HG02642 (cell line): ENCODE results near the gene MYCL.

ENCODE experiments used
- ATAC-seq: cut with Tn5 transposase; IDR thresholded peaks from one replicate; pipeline ENCODE4 v1.9.1; 2021; ENCODE audit warnings: mild to moderate bottlenecking; ENCODE audit not compliant: unreplicated experiment, poor library complexity

MYCL gene, protein sequence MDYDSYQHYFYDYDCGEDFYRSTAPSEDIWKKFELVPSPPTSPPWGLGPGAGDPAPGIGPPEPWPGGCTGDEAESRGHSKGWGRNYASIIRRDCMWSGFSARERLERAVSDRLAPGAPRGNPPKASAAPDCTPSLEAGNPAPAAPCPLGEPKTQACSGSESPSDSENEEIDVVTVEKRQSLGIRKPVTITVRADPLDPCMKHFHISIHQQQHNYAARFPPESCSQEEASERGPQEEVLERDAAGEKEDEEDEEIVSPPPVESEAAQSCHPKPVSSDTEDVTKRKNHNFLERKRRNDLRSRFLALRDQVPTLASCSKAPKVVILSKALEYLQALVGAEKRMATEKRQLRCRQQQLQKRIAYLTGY

DNA sequence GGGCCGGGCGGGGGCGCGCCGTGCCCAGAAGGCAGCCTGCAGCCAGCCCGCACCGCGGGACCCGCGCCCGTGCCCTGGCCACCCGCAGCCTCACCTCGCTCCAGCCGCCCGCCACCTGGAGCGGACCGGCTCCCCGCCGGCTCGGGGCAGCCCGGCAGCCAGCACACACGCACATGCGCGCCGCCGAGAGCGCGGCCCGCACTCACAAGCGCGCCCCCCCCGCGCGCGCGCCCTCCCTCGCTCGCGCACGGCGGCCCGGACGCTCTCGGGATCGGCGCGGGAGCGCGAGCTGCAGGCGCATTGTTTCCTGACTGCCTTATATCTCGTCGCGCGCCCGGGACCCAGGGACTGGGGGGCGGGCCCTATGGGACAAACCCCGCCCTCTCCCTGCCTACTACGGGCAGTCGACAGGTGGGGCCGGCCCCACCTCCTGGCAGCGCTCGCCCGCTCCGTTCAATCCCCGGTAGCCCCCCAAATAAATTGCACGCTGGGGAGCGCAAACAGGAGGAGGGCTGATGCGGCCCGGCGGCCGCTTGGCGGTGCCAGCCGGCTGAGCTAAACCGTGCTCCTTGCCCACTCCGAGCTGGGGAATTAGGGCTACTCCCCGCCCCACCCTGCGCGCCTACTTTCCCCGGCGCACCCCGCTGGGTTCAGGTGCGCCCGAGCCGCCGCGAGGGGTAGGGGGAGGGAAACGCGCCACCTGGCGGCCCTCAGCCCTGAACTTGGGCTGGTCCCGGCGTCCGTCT lies at the start of gene MYCL:
MYCL (minus strand) TSS at position 204 of the 746 bp plus-strand sequence. CDS start 483 bp downstream, outside the sequence.
- ATAC-seq, result peak; percentile 77

DNA sequence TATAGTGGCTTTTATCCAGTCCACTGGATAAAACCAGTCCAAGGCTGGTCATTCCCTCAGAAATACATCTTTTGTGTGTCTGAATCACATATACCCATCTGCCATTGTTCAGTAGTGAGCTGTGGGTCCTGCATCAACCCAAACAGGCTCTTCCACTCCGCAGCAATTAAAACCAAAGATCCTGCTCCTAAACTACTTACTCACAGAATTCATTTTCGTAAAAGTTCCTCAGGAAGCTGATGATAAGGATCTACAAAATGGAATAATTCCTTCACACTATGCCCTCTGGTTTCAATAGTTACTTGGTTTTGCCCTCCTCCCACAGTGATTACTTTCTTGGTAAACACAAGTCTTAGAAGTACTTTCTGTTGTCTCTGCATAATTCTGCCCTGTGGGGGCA lies 48.2 kb upstream of the MYCL start:
- no peak for ATAC-seq

DNA sequence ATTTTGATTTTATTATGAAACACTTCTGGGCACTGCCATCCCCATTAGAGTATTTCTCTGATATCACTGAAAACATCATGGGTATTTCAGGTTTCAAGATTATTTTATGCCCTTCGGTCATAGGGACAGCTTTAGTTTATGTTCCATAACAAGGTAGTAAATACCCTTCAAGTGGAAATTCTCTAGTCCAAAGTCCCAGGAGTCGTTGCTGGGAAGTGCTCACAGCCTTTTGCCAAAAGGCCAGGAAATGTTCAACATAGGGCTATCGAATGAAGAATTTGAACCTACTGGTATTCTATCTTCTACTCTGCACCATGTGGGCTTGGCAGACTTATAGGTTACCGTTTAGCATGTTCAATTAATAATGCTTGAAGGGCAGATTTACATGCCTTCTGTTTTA lies 45.5 kb upstream of the MYCL start:
- ATAC-seq, result no peak

DNA sequence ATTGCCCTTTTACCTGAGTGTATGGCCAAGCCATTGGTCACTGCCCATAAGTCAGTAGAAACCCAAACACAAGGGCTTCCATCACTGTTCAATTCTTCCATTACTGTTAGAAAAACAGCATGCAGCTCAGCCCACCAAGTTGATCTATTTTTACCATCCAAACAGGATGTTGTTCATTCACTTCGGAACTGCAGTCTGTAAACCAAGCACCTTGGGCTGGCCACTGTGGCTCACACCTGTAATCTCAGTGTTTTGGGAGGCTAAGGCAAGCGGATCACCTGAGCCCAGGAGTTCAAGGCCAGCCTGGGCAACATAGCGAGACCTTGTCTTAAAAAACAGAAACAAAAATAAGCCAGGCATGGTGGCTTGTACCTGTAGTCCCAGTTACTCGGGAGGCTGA lies 44.5 kb upstream of the MYCL start:
- no peak for ATAC-seq

DNA sequence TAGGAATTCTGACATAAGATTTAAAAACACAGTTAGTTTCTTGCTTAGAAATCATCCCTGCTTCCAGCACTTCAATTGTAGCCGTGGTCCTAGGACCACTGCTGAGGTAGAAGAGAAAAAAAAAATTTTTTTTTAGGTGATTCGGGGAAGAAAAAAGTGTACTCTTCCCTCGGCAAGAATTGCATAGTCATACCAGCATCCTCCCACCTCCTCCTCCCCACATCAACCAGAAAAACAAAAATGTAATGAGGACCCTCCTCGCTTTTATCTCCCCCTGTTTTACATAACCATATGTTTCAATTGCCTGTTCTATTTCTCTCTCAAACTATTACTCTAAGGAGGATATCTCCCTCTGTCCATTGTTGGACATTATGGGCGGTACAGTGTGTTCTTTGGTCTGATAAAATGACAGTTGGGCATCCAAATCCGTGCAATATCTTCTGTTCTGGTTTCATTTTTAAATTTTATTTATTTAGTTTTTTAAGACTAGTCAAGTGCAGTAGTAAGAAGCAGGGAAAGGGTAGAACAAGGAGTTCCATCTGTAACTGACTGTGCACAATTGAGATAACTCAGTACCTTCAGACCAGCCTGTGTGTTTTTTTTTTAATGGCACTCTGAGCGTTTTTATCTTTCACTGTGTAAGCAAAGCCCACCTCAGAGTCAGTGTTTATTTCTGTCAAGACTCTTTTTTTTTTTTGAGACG lies 42.8 kb upstream of the MYCL start:
- no peak for ATAC-seq

DNA sequence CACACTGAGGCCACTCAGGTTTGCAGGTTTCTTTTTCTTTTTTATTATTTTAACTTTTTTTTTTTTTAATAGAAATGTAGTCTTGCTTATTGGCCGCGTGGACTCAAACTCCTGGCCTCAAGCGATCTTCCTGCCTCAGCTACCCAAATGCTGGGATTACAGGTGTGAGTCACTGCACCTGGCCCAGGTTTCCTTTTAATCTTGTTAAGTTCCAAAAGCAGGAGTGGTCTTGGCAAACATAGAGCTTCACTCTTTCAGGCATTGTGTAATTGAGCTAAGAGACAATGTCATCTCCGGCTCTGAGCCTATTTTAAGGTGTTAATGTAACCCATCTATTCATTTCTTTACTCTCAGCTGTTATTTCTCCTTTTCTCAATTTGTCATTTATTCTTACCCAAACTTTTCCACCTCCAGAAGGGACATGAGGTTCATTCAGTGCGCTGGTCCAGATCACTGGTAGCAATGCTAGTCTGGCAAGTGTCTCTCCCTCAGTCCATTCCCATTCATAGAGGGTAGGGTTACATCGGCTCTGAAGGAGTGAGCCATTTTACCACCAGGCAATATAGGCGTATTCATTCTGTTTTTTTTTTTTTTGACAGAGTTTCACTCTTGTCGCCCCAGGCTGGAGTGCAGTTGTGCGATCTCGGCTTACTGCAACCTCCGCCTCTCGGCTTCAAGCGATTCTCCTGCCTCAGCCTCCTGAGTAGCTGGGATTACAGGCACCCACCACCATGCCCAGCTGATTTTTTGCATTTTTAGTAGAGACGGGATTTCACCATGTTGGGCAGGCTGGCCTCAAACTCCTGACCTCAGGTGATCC lies 42.0 kb upstream of the MYCL start:
- no peak for ATAC-seq

DNA sequence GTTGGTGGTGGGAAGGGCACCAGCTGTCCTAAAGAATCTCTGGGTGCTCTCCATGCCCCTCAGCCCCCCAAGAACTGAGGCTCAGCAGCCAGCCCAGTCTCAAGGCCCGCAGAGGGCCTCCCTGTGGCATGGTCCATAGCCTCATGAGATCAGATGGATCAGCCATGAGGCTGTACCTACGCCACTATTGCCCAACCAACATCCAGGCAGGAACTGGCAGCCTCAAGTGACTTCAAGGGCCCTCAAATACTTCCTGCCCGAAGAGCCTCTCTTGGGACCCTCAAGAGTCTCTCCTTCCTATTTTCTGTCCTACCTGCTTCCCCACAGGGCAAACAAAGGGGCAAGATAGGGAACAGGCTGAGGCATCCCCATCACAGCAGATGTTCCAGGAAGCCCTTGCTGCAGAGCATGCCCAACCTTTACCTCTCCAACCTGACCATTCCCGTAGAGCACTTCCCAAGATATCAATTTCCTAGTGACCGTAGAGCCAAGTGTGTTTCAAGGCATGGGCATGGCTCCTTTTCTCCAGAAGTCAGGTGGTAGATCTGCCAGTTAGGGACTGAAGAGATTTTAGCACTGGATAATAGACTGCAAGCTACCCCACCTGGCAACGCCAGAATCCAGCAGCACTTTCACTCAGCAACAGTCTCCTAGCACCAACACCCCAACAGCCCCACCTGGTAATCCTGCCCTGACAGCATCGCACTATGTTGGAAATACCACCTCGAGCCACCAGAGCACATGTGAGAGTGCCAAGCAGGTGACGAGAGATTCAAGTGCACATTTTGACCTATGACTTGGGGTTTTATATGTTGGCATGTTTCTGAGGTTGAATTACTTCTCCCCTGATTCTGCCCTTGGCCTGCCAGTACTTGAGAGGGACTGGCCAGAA lies 39.5 kb upstream of the MYCL start:
- ATAC-seq, result no peak

DNA sequence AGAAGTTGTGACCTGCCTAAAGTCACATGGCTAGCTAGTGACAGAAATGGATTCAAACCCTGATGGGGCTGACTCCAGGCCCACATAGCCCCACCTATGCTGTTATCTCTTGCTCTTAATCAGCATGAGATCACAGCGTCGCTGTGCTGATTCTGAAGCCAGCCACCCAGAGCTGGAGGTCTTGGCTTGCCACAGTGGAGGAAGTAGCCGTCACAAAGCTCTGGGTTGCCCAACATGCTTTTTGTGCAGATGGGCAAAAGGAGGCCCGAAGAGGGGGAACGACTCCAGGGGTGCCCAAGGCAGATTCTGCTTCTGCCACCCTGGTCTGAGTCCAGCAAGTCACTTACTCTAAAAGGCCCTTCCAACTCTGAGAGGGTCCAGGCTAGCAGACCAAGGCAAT lies 38.5 kb upstream of the MYCL start:
- ATAC-seq, result no peak

DNA sequence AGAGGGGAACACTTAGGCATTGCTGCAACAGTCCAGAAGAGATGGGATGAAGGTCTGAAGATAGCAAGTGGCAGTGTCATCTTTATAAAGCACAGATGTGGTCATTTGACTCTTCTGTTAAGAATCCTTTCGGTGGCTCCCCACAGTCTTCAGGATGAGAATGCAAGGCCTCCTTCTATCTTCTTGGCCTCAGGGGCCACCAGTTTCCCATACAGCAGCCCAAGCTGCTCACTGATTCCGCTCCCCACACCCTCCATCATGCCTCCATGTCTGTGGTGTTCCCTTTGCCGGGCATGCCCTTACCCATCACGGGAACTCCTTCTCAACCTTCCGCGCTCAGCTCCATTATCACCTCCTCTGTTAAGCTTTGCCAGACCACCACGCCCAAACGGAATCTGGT lies 37.1 kb upstream of the MYCL start:
- ATAC-seq, result no peak

DNA sequence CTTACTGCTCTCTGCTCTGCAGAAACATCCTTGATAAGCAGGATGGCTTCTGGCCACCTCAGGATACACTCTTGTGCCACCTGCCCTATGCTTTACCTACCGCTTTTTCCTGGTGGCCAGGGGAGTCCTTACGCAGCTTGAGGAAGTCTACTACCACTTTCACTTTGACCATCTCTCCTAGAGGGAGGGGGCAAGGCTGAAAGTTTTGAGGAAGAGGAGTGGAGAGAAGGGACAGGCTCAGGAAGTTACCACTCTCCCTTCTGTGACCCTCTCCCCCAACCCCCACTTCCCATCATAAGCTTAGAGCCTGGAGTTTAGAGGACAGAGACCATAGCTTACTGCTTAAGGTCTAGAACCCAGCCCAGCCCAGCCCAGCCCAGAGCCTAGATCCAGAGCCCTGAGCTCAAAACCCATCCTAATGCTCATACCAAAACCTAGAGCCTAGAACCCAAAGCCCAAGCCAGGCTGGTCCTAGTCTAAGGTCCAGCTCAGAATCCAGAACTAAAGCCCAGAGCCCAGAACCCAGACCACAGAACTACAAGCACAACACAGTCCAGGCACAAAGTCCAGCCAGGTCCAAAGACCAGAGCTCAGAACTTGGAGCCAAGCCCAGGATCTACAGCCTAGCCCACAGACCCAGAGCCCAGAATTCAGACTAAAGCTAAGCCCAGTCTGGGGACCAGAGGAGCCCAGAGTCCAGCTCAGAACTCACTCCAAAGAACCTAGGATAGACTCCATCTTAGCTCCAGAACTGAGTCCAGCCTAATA lies 35.2 kb upstream of the MYCL start:
- no peak for ATAC-seq

DNA sequence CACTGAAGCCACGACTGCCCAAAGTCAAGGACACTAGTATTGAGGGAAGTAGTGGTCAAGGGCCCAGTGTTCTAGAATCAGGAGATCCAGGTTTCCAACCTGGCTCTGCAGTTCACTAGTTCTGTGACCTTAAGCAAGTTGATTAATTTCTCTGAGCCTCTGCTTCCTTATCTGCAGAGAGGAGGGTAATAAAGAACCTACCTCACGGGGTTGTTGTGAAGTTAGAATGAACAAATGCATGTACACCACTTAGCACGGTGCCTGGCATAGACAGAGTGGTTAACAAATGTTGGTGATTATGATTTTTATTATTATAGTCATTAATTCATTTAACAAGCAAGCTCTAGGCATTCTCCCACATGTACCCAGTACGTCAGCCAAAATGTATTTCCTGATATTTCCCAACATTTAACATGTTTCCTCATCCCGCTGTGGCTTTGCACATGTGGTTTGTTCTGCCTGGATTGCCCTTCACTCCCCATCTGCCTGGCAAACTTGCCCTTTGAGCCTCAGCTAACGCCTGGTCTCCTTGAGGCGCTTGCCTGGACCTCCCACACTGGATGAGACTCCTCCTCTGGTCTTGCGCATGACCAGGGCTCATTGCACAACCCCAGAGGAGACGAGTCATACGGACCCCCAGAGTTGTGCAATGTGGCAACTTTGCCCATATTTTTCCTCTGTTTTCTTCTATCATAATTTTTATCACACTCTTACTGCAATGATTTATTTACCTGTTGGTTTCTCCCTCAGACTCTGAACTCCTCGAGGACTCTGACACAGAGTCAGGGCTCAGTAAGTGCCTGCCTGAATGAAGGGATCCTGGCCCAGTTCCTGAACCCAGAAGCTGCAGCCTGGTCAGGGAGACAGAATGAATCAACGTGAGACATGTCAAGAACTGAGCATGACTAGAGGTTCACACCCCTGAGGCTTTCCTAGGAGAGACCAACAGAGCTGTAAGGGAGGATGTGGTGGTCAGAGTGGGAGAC lies 32.5 kb upstream of the MYCL start:
- no peak for ATAC-seq

DNA sequence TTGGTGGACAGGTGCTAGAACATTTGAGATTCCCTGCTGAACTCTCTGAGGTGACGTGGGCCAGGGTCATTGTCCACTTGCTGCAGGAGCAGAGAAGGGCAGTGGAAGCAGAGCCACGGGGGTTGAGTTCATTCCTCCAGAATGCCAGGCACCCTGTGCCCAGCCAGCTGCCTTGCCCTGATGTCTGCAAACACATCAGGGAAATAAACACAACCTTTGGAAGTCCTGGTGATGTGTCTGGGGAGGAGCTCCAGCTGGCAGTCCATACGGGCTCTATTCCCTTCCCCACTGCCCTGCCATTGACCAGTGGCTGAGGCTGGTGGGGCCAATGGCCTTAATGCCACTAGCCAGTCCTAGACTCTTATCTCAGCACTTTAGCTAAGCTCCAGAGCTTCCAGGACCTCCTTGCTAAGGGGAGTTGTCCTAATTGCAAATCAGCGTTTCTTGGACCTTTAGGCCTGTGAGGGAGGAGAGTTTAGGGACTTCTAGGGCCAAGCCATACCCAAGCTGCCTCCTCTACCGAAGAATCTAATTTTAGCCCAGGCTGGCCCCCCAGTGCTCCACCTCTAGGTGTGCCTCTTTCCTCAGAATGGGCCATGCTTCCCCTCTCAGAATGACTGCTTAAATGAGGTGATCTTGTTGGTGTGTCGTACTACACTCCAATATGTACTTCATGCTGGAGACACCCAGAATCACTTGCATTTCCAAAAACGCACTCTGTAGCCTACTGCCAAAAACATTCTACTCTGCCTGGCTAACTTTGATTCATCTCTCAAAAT lies 27.3 kb upstream of the MYCL start:
- no peak for ATAC-seq

DNA sequence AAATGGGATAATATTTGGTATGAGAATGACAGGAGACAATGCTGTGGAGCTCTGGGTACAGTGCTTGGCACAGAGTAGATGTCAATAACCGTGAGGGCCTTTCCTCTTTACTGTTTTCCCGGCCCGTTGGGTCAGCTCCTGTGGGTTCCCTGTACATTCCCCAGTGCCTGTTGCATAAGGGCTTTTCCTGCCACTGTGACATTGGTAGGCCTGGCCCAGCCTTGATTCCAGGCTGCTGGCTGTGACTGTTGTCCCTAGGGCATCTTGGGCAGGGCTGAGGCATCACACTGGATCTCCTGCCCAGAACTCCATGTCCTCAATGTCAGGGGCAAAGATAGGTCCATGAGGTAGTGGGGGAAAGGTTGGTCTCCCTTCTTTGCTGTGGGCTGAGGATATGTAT lies 25.8 kb upstream of the MYCL start:
- no peak for ATAC-seq

DNA sequence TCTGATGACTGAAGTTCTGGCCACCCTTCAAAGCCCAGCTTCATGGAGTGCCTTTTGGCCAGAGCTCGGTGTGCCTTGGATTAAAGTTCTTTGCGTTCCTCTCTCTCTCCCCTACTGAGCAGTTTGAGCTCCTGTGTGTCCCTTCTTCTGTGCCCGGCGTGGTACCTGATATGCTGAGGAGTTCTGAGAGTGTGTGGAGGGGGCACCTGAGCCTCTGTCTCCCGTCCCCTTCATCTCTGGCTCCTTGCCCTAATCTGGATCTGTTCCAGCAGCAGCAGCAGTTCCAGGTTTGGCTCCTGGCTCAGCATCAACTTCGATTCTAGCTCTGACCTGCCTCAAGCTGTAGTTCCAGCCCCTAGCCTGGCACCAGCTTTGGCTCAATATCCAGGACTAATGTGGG lies 25.1 kb upstream of the MYCL start:
- no peak for ATAC-seq

DNA sequence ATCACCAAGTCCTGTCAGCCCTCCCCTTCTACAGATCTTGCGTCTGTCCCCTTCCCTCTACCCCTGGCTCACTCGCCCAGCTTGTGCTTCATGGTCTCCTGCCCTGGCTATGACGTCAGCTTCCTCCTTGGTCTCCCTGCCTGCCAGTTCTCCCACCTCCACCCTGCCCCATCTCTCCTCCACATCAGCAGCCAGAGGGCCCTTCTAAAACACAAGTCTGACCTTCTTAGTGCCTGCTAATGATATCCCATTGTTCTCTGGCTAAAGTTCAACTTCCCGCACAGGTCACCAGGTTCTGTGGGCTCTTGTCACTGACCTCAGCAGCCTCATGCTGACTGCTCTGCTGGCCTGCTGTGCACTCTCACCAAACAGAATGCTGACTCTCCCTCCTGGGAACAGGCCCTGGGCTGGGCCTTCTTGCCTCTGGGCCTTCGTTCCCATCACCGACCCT lies 24.7 kb upstream of the MYCL start:
- no peak for ATAC-seq

DNA sequence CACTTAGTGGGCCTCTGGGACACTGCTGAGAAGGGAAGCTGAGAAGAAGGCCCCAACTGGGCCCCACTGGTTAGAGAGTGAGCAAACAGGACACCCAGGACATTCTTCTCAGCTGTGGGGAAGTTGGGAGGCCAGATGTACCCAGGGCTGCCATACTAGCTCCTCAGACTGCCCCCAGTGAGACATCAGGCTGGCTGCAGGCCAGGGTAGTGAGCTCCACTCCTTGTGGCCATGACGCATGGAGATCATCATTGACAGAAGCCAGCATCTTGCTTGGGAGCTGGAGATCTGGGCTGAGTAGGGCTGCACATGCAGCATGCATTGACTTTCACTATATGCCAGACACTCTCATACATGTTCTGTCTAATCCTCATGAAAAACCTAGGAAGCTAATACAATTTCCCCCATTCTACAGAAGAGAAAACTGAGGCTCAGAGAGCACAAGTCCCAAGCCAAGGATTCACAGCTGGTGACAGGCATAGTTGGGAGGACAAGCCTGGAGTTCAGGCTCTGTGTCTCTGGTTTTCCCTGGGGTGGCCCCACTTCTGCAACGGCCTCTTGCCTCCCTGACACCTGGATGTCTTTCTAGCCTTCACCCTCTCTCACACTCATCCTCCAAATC lies 24.1 kb upstream of the MYCL start:
- ATAC-seq, result no peak
